Keratinocyte (primary cell): Measurements from ENCODE around the gene CFAP46. TPM values are rescaled to one million over a fixed set of nuclear protein-coding genes. Genes with fewer than 3 reads are reported as not detected.
A peak's percentile ranks its signal among the peaks of the same experiment; 100 is the strongest.

Experiments used
- DNase-seq: peaks from one replicate; pipeline ENCODE4 v3.0.0-alpha.2; 2011; ENCODE audit warnings: low read depth, missing footprints, low spot score
- FAIRE-seq: peaks from 2 replicates; lab custom pipeline; 2011; peaks lifted over from hg19 to GRCh38; lab: Jason Lieb, UNC
- H2AFZ ChIP-seq: 2 replicates; pipeline ENCODE4 v1.6.0; 2012; ENCODE audit warnings: low read length, control low read depth, inconsistent platforms; ENCODE audit not compliant: control insufficient read depth
- H3K27ac ChIP-seq: 2 replicates; pipeline ENCODE4 v1.5.1; 2011; ENCODE audit warnings: low read length; ENCODE audit not compliant: control insufficient read depth, insufficient read depth
- H3K27me3 ChIP-seq: 3 replicates; pipeline ENCODE4 v1.6.0; 2011; ENCODE audit warnings: low read length; ENCODE audit not compliant: control insufficient read depth, insufficient read depth; ENCODE audit errors: extremely low read depth
- H3K36me3 ChIP-seq, 2 experiments: 2 replicates in 1 of 2; 3 replicates in 1 of 2; pipeline ENCODE4 v1.5.1; 2011; ENCODE audit warnings: low read length in 2 of 2, mild to moderate bottlenecking in 1 of 2; ENCODE audit not compliant: control insufficient read depth in 2 of 2, insufficient read depth in 2 of 2; ENCODE audit errors: extremely low read depth in 1 of 2
- H3K4me1 ChIP-seq: 3 replicates; pipeline ENCODE4 v1.5.1; 2011; ENCODE audit warnings: low read length; ENCODE audit not compliant: control insufficient read depth, insufficient read depth; ENCODE audit errors: extremely low read depth
- H3K4me2 ChIP-seq: 3 replicates; pipeline ENCODE4 v1.6.0; 2011; ENCODE audit warnings: low read depth, low read length; ENCODE audit not compliant: control insufficient read depth, insufficient read depth; ENCODE audit errors: extremely low read depth
- H3K4me3 ChIP-seq, 3 experiments: fragments of 200-600 bp in 1 of 3; sonication (generic) in 1 of 3; 2 replicates in 2 of 3; 3 replicates in 1 of 3; pipeline ENCODE4 v1.5.1; 2011 to 2016; ENCODE audit warnings: low read length in 3 of 3, mild to moderate bottlenecking in 3 of 3, control low read depth in 2 of 3, inconsistent platforms in 1 of 3, low read depth in 1 of 3, mixed read lengths in 1 of 3, mixed run types in 1 of 3, moderate library complexity in 1 of 3; ENCODE audit not compliant: control insufficient read depth in 2 of 3, insufficient read depth in 2 of 3; ENCODE audit errors: extremely low read depth in 1 of 3
- H3K79me2 ChIP-seq: 2 replicates; pipeline ENCODE4 v1.6.0; 2012; ENCODE audit warnings: low read length; ENCODE audit not compliant: control insufficient read depth, insufficient read depth
- H3K9ac ChIP-seq: 3 replicates; pipeline ENCODE4 v1.6.0; 2011; ENCODE audit warnings: low read length; ENCODE audit not compliant: control insufficient read depth, insufficient read depth; ENCODE audit errors: extremely low read depth
- H3K9me1 ChIP-seq: 3 replicates; pipeline ENCODE4 v1.6.0; 2011; ENCODE audit warnings: low read length; ENCODE audit not compliant: control insufficient read depth, insufficient read depth; ENCODE audit errors: extremely low read depth
- H3K9me3 ChIP-seq: 2 replicates; pipeline ENCODE4 v1.5.1; 2012; ENCODE audit warnings: low read depth, low read length; ENCODE audit not compliant: control insufficient read depth
- H4K20me1 ChIP-seq: 3 replicates; pipeline ENCODE4 v1.6.0; 2011; ENCODE audit warnings: low read length; ENCODE audit not compliant: control insufficient read depth, insufficient read depth; ENCODE audit errors: extremely low read depth
- CTCF ChIP-seq, 3 experiments: IDR thresholded peaks in 1 of 3; conservative IDR thresholded peaks in 1 of 3; optimal IDR thresholded peaks in 1 of 3; 2 replicates in 2 of 3; 3 replicates in 1 of 3; pipeline versions ENCODE3 to v1.5.1; 2011; ENCODE audit warnings: low read length in 3 of 3, mild to moderate bottlenecking in 3 of 3, moderate library complexity in 2 of 3, control low read depth in 1 of 3, inconsistent platforms in 1 of 3; ENCODE audit not compliant: insufficient read depth in 2 of 3; ENCODE audit errors: extremely low read depth in 1 of 3
- EZH2 ChIP-seq: IDR thresholded peaks from one replicate; pipeline ENCODE4 v1.6.1; 2012; ENCODE audit warnings: inconsistent platforms, mild to moderate bottlenecking, low read length, moderate library complexity
- dilution Hi-C: fragments of 300-500 bp; cut with MboI; formaldehyde crosslinking; loops from one replicate; pipeline ENCODE4 v1.7.0; 2020; ENCODE audit warnings: low sequenced_read_pairs; ENCODE audit not compliant: extremely low pct_ligation_motif_present
- polyA plus RNA-seq, 5 experiments: library from polyadenylated mRNA; depleted of rRNA in 3 of 5; stranded (reverse) in 3 of 5; stranded (forward) in 1 of 5; unstranded in 1 of 5; fragments of >200 nt; gene quantifications; 1 replicate in 1 of 5; 2 replicates in 3 of 5; 3 replicates in 1 of 5; pipeline versions ENCODE4 v1.2.1 to v1.2.3, GENCODE V29; 2011 to 2012; ENCODE audit warnings: missing spikeins in 2 of 5, low read depth in 1 of 5, low replicate concordance in 1 of 5

Gene CFAP46
- polyA plus RNA-seq, 1 donor (not counting 4 experiments of a cell fraction or from before 2014, with no cell fraction given), result 1.00 TPM

DNA sequence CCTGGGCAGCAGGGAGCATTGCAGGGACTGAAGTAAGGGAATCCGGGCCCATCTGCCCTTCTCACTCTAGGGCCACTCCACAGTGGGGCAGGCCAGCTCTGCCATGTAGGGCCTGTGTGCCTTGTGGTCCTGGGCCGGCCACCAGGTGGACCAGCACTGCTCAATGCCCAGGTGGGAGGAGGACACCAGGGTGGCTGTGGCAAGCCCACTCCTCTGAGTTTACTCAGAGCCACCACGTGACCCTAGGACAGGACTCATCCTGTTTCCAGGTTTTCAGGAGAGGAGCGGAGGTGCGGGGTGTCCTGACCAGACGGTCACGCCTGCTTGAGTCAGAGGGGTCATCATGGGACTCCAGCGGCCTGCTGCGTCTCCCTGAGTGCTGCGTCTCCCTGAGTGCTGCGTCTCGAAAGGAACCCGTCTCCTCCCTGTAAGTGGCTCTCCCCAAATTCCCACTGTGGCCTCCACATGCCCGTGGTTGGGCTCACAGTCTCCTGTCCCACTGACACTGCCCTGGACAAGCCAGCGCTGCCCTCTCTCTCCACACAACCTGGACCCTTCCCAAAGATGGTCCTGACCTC is 2.9 kb downstream of the CFAP46 start:
- no peaks in the 10 kb centered on the region for H3K4me1 ChIP-seq
- no peak overlapping the region for H3K4me2 ChIP-seq
- FAIRE-seq, result no peak
- H3K79me2 ChIP-seq, result no peaks in the 10 kb centered on the region
- H3K4me3 ChIP-seq, result no peak overlapping the region
- H3K36me3 ChIP-seq, result no peaks in the 10 kb centered on the region
- no peak overlapping the region for H2AFZ ChIP-seq
- DNase-seq, result no peak
- H3K9me3 ChIP-seq, result no peaks in the 10 kb centered on the region
- H3K9ac ChIP-seq, result no peak overlapping the region
- dilution Hi-C loops, result no loop called here
- no peaks in the 10 kb centered on the region for H3K9me1 ChIP-seq
- H3K27ac ChIP-seq, result no peak overlapping the region
- H4K20me1 ChIP-seq, result no peaks in the 10 kb centered on the region
- peaks cover 3% of the 10 kb centered on the region for H3K27me3 ChIP-seq
- TF ChIP-seq EZH2 (no peak), CTCF (optimal IDR thresholded peaks at IDR 0.05 in 1 of 3, IDR thresholded peaks at IDR 0.05 in 1 of 3, conservative IDR thresholded peaks at IDR 0.05 in 1 of 3; ENCODE audit: extremely low read depth in 1 of 3, insufficient read depth in 2 of 3, low read length in 3 of 3) (no peak)

- Histone ChIP-seq H3K9ac (no peak overlapping the region), H3K27ac (no peak overlapping the region), H4K20me1 (no peaks in the 10 kb centered on the region), H2AFZ (no peak overlapping the region), H3K9me3 (no peaks in the 10 kb centered on the region), H3K36me3 (no peaks in the 10 kb centered on the region), H3K79me2 (no peaks in the 10 kb centered on the region), H3K27me3 (peaks cover 3% of the 10 kb centered on the region), H3K4me2 (no peak overlapping the region), H3K4me3 (no peak overlapping the region), H3K4me1 (no peaks in the 10 kb centered on the region), H3K9me1 (no peaks in the 10 kb centered on the region)
- no peak for FAIRE-seq
- DNase-seq, result no peak
- dilution Hi-C loops, result no loop called here
- TF ChIP-seq CTCF (optimal IDR thresholded peaks at IDR 0.05 in 1 of 3, IDR thresholded peaks at IDR 0.05 in 1 of 3, conservative IDR thresholded peaks at IDR 0.05 in 1 of 3; ENCODE audit: extremely low read depth in 1 of 3, insufficient read depth in 2 of 3, low read length in 3 of 3) (peak; percentile 16 to 50 (median 37)), EZH2 (no peak)
These were observed 3.7 kb downstream of the CFAP46 start for GRCh38 chr10:132938472-132939339.
